HG03060 (cell line): ENCODE data around the gene ACE.

ENCODE experiments used
- ATAC-seq: cut with Tn5 transposase; IDR thresholded peaks from one replicate; pipeline ENCODE4 v1.9.1; 2021; ENCODE audit warnings: low read depth, moderate number of reproducible peaks; ENCODE audit not compliant: unreplicated experiment

Gene ACE

GRCh38 chr17:63490329-63490728 lies 13.5 kb downstream of the ACE start:
- ATAC-seq: no peak

DNA sequence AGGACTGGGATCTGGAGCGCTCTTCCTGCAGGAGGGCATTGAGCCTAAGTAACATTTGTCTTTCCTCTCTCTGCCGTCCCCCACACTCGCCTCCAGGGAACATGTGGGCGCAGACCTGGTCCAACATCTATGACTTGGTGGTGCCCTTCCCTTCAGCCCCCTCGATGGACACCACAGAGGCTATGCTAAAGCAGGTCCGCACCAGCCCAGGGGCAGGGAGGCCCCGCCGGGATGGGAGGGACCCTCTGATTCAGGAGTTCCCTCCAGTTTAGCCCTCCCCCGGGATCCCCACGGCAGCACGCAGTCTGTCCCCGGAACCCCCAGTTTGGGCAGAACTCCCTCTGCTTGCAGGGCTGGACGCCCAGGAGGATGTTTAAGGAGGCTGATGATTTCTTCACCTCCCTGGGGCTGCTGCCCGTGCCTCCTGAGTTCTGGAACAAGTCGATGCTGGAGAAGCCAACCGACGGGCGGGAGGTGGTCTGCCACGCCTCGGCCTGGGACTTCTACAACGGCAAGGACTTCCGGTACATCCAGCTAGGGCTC lies 14.1 kb downstream of the ACE start:
- no peak for ATAC-seq

DNA sequence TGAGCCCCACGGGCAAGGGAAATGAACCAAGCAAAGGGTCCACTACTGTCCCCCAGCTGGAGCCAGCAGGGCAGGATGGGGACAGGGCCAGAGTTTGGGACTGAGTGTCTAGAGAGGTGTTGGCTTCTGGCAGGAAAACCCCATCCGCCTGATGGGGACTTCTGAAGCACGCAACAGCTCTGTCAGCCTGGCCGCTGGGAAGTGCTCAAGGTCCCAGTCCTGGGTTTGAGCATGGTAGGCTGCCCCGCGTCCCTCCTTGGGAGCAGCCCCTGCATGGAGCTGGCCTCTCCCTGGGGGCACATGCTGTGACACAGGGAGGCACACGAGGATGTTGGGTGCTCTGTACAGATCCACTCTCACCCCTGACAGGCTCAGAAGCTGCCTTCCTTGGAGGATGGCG lies 14.6 kb downstream of the ACE start:
- ATAC-seq: no peak

DNA sequence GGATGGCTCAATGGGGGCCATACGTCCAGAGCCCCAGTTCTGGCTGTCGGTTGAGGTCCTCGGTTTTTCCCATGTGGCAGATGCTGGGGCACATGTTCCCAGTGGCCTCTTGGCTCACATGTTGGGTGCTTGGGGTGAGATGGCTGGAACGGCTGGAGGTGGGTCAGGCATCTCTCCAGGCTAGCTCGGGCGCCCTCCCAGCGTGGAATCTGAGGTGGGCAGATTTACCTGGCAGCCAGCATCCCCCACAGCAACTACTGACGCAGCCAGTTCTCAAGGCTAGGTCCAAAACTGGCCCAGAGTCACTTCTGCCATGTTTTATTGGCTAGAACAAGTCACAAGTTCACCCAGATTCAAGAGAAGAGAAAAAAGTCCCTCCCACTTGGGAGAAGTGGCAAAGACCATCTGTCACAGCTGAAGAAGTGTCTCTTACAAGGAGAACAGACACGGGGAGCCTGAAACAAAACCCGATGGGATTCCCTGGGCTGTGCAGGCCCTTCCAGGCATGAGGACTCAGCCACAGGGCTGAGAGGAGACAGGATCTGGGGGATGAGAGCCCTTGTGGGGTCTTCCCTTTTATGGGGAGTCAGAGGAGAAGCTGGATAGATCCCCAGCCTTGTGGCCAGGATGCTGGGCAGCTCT lies 15.2 kb downstream of the ACE start:
- ATAC-seq: no peak

DNA sequence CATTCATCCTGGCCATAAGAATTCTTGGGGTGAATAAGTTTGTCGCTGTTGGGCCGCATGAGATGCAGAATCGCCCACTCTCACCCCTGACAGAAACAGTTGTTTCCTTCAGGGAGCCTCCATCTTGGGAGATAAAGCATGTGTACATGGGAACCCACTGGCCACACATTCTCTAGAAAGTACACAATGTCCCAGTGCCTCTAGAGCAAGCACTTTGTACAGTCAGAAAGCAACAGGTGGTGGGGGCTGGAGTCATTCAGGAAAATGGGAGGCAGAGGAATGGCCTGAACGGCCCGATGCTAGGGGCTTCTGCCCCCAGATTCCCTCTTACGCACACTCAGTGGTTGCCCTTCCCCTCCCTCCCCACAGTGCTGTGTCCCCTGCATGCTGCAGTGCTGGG lies 16.1 kb downstream of the ACE start:
- ATAC-seq: no peak

DNA sequence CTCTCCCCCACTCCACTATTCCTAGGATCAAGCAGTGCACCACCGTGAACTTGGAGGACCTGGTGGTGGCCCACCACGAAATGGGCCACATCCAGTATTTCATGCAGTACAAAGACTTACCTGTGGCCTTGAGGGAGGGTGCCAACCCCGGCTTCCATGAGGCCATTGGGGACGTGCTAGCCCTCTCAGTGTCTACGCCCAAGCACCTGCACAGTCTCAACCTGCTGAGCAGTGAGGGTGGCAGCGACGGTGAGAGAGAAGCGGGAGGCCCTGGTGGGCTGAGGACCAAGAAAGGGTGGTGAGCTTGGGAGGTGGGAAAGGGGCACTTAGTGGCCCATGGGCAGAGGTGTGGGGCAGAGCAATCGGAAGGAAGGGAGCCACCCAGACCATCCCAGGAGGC lies 16.6 kb downstream of the ACE start:
- no peak for ATAC-seq

DNA sequence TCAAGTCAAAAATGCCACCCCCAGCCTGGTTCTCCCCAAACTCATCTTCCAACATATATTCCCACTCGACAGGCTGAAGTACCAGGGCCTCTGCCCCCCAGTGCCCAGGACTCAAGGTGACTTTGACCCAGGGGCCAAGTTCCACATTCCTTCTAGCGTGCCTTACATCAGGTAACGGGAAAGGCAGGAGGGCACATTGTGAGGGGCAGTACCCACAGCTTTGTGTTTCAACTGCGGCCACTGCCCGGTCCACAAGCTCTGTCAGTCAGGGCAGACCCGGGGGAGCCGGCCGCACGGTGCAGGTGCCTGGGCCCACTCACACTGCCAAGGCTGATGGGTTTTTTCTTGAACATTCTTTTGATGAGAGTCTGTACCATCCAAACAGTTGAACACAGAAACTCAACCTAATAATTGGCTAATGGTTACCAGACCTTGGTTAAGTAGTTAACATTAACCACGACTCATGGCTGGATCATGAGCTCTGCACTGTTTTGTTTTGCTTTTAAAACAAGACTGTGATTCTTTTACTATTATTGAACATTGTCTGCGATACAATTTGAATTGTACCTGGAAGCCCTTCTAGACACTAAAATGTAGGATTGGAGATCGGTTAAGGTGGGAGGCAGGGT lies 17.6 kb downstream of the ACE start:
- ATAC-seq: no peak

DNA sequence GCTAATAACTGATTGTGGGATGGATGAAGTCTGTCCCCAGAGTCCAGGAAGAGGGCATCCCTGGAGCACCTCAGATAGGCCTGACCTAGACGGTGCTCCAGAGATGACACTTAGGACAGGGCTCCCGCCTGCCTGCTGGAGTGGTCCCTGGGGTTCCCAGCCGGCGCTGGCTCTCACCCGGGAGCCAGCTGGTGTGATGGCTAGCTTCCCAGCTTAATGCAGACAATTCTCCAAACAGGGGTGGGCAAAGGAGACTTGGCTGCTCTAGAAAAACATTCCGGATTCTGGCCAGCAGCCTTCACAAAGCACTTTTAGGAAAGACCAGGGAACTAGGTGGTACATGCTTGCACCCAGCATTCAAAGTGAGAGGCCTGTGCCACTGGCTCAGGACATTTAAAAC lies 18.6 kb downstream of the ACE start:
- no peak for ATAC-seq

DNA sequence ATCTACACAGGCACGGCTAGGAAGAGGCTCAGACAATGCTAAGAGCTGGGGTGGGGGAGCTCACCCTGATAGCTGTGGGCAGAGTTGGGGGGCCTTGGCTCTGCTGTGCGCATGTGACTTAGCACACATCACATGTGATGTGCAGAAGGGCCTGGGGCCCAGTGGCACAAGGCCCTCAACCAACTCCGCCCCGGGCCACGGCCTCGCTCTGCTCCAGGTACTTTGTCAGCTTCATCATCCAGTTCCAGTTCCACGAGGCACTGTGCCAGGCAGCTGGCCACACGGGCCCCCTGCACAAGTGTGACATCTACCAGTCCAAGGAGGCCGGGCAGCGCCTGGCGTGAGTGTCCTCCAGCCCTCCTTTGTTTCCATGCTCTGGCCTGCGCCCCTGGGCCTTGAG lies 19.3 kb downstream of the ACE start:
- no peak for ATAC-seq

DNA sequence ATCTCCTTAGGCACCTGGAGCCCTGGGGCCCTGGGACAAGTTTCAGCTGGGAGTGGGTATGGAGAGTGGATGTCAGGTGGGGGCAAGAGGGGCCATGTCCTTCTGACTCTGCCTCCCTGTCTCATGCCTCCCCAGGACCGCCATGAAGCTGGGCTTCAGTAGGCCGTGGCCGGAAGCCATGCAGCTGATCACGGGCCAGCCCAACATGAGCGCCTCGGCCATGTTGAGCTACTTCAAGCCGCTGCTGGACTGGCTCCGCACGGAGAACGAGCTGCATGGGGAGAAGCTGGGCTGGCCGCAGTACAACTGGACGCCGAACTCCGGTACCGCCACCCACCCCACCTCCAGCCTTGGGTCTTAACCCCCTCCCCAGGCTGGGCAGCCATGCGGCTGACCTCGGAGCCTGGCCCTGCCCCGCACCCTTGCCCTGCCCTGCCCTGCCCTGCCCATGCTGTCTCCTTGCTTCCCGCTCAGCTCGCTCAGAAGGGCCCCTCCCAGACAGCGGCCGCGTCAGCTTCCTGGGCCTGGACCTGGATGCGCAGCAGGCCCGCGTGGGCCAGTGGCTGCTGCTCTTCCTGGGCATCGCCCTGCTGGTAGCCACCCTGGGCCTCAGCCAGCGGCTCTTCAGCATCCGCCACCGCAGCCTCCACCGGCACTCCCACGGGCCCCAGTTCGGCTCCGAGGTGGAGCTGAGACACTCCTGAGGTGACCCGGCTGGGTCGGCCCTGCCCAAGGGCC lies 20.0 kb downstream of the ACE start:
- no peak for ATAC-seq

- ATAC-seq: no peak
Measured at GRCh38 chr17:63497708-63498483, 21.0 kb downstream of the ACE start.

- no peak for ATAC-seq
Measured at GRCh38 chr17:63498626-63499195, 21.9 kb downstream of the ACE start.

- no peak for ATAC-seq
Measured at GRCh38 chr17:63500543-63501390, 23.9 kb downstream of the ACE start.

GRCh38 chr17:63503341-63503705 lies 26.5 kb downstream of the ACE start:
- no peak for ATAC-seq

DNA sequence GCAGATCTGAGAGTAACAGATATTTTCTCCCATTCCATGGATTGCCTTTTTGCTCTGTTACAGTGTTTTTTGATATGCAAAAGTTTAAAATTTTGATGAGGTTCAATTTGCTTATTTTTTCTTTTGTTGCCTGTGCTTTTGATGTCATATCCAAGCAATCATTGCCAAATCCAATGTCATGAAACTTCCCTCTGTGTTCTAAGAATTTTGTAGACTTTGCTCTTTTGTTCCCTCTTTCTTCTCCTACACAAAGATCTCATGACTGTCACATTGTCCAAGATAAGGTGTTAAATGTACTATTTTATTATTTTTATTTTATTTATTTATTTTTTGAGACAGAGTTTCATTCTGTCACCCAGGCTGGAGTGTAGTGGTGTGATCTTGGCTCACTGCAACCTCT lies 27.4 kb downstream of the ACE start:
- ATAC-seq: no peak

DNA sequence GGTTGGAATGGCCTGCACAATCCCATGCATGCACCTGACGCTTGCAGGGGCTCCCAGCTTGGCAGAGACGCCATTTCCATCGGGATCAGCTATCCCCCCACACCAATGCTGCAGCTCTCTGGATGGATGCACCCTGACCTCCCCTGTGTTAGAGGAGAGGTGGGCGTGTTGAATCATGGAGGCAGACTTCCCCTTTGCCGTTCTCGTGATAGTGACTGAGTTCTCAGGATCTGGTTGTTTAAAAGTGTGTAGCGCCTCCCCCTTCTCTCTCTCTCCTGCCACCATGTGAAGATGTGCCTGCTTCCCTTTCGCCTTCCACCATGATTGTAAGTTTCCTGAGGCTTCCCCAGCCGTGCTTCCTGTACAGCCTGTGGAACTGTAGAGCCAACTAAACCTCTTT lies 28.5 kb downstream of the ACE start:
- no peak for ATAC-seq

GRCh38 chr17:63506627-63507026 lies 29.8 kb downstream of the ACE start:
- ATAC-seq: no peak

GRCh38 chr17:63511331-63511730 lies 34.5 kb downstream of the ACE start:
- ATAC-seq: no peak

DNA sequence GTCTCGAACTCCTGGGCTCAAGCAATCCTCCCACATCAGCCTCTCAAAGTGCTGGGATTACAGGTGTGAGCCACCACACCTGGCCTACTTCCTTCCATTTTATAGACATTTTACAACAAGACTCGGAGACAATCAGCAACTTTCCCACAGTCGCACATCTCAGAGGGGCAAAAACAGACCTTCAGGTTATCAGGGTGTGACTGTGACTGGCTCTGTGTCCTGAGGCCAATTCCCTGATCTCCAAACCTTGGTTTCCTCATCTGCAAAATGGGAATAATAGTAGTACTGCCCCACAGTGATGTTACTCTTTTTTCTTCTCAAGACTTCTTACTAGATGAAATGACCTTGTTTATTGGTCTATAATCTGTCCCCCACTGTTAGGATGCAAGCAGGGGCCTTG lies 35.5 kb downstream of the ACE start:
- ATAC-seq: no peak
